Measurements from ENCODE around the gene CHPF2. TPM values are rescaled to one million over a fixed set of nuclear protein-coding genes. Genes with fewer than 3 reads are reported as not detected.

The CHPF2 gene
- total RNA-seq, 1 donor from 2014 or later: 84.7 TPM

- Mint-ChIP-seq H3K36me3 (ENCODE audit: low read depth, unreplicated experiment) (no peaks in the 10 kb centered on the region), H3K27ac (ENCODE audit: unreplicated experiment) (no peak overlapping the region), H3K4me1 (ENCODE audit: low read depth, unreplicated experiment) (no peaks in the 10 kb centered on the region), H3K27me3 (ENCODE audit: low read depth, unreplicated experiment) (peaks cover 41% of the 10 kb centered on the region), H3K4me3 (ENCODE audit: unreplicated experiment) (no peak overlapping the region), H3K9me3 (ENCODE audit: unreplicated experiment) (peaks cover 5% of the 10 kb centered on the region)
- DNase-seq (ENCODE audit: low read depth): no peak
- H3K36me3 ChIP-seq (ENCODE audit: insufficient read depth, low read length): no peaks in the 10 kb centered on the region
- no peaks in the 10 kb centered on the region for H3K79me2 ChIP-seq (ENCODE audit: insufficient read depth, low read length)
- H3K4me2 ChIP-seq (ENCODE audit: low read length): no peak overlapping the region
- FAIRE-seq: no peak
- H3K4me3 ChIP-seq (ENCODE audit: insufficient read depth, low read depth, low read length): no peak overlapping the region
- no peak for TF ChIP-seq CTCF (IDR thresholded peaks at IDR 0.05; ENCODE audit: insufficient read depth, low read depth, low read length)
- peaks cover 35% of the 10 kb centered on the region for H3K27me3 ChIP-seq (ENCODE audit: insufficient read depth, low read length)
- H3K9ac ChIP-seq (ENCODE audit: low read length): no peak overlapping the region
- no peak overlapping the region for H2AFZ ChIP-seq (ENCODE audit: low read depth, low read length)
- H3K27ac ChIP-seq (ENCODE audit: low read depth, low read length): no peak overlapping the region
- H3K9me3 ChIP-seq (ENCODE audit: insufficient read depth, low read depth, low read length): no peaks in the 10 kb centered on the region
- no peaks in the 10 kb centered on the region for H4K20me1 ChIP-seq (ENCODE audit: insufficient read depth, low read length)
- H3K4me1 ChIP-seq (ENCODE audit: insufficient read depth, low read length): no peaks in the 10 kb centered on the region
Observed at GRCh38 chr7:151198945-151199848, 33.1 kb upstream of the CHPF2 start.

GRCh38 chr7:151201344-151201743 lies 30.9 kb upstream of the CHPF2 start:
- Histone ChIP-seq H3K27me3 (ENCODE audit: insufficient read depth, low read length) (peaks cover 28% of the 10 kb centered on the region), H3K9ac (ENCODE audit: low read length) (no peak overlapping the region), H3K4me2 (ENCODE audit: low read length) (no peak overlapping the region), H3K36me3 (ENCODE audit: insufficient read depth, low read length) (no peaks in the 10 kb centered on the region), H2AFZ (ENCODE audit: low read depth, low read length) (no peak overlapping the region), H3K4me1 (ENCODE audit: insufficient read depth, low read length) (no peaks in the 10 kb centered on the region), H3K27ac (ENCODE audit: low read depth, low read length) (no peak overlapping the region), H3K4me3 (ENCODE audit: insufficient read depth, low read depth, low read length) (no peak overlapping the region), H3K9me3 (ENCODE audit: insufficient read depth, low read depth, low read length) (no peaks in the 10 kb centered on the region), H4K20me1 (ENCODE audit: insufficient read depth, low read length) (no peaks in the 10 kb centered on the region), H3K79me2 (ENCODE audit: insufficient read depth, low read length) (no peaks in the 10 kb centered on the region)
- TF ChIP-seq EZH2 (IDR thresholded peaks at IDR 0.05; ENCODE audit: insufficient read depth, low read length) (no peak), CTCF (IDR thresholded peaks at IDR 0.05; ENCODE audit: insufficient read depth, low read depth, low read length) (no peak)
- H3K27me3 Mint-ChIP-seq (ENCODE audit: low read depth, unreplicated experiment): peaks cover 47% of the 10 kb centered on the region
- H3K27ac Mint-ChIP-seq (ENCODE audit: unreplicated experiment): no peak overlapping the region
- FAIRE-seq (no peak), DNase-seq (ENCODE audit: low read depth) (no peak)
- H3K4me1 Mint-ChIP-seq (ENCODE audit: low read depth, unreplicated experiment): no peaks in the 10 kb centered on the region
- H3K4me3 Mint-ChIP-seq (ENCODE audit: unreplicated experiment): no peak overlapping the region
- peaks cover 3% of the 10 kb centered on the region for H3K9me3 Mint-ChIP-seq (ENCODE audit: unreplicated experiment)
- H3K36me3 Mint-ChIP-seq (ENCODE audit: low read depth, unreplicated experiment): no peaks in the 10 kb centered on the region

- no peak overlapping the region for H2AFZ ChIP-seq (ENCODE audit: low read depth, low read length)
- H3K4me3 ChIP-seq (ENCODE audit: insufficient read depth, low read depth, low read length): no peak overlapping the region
- no peak overlapping the region for H3K27ac ChIP-seq (ENCODE audit: low read depth, low read length)
- no peak for DNase-seq (ENCODE audit: low read depth)
- H3K27me3 Mint-ChIP-seq (ENCODE audit: low read depth, unreplicated experiment): peaks cover 51% of the 10 kb centered on the region
- no peak overlapping the region for H3K27ac Mint-ChIP-seq (ENCODE audit: unreplicated experiment)
- no peaks in the 10 kb centered on the region for H3K36me3 ChIP-seq (ENCODE audit: insufficient read depth, low read length)
- no peaks in the 10 kb centered on the region for H3K9me3 ChIP-seq (ENCODE audit: insufficient read depth, low read depth, low read length)
- H3K36me3 Mint-ChIP-seq (ENCODE audit: low read depth, unreplicated experiment): no peaks in the 10 kb centered on the region
- peaks cover 24% of the 10 kb centered on the region for H3K27me3 ChIP-seq (ENCODE audit: insufficient read depth, low read length)
- H3K4me1 ChIP-seq (ENCODE audit: insufficient read depth, low read length): no peaks in the 10 kb centered on the region
- no peak overlapping the region for H3K4me3 Mint-ChIP-seq (ENCODE audit: unreplicated experiment)
- no peaks in the 10 kb centered on the region for H4K20me1 ChIP-seq (ENCODE audit: insufficient read depth, low read length)
- no peaks in the 10 kb centered on the region for H3K79me2 ChIP-seq (ENCODE audit: insufficient read depth, low read length)
- no peak for FAIRE-seq
- H3K9ac ChIP-seq (ENCODE audit: low read length): no peak overlapping the region
- peaks cover 3% of the 10 kb centered on the region for H3K9me3 Mint-ChIP-seq (ENCODE audit: unreplicated experiment)
- no peak overlapping the region for H3K4me2 ChIP-seq (ENCODE audit: low read length)
- H3K4me1 Mint-ChIP-seq (ENCODE audit: low read depth, unreplicated experiment): no peaks in the 10 kb centered on the region
- TF ChIP-seq EZH2 (IDR thresholded peaks at IDR 0.05; ENCODE audit: insufficient read depth, low read length) (no peak), CTCF (IDR thresholded peaks at IDR 0.05; ENCODE audit: insufficient read depth, low read depth, low read length) (no peak)
Observed at GRCh38 chr7:151201751-151202150, 30.5 kb upstream of the CHPF2 start.
